Mucosa of descending colon (tissue), 3 donors: ENCODE measurements around the gene E4F1. TPM values are rescaled to one million over a fixed set of nuclear protein-coding genes. Genes with fewer than 3 reads are reported as not detected.

ENCODE experiments used
- ATAC-seq: fragments of 200-7000 bp; cut with Tn5 transposase; one replicate; pipeline ENCODE4 v1.9.1; 2020; ENCODE audit warnings: mild to moderate bottlenecking, moderate library complexity
- DNase-seq, 3 donors: peaks; one replicate each; pipeline ENCODE4 v3.0.0-alpha.2; 2020
- H3K36me3 ChIP-seq: fragments of 200-600 bp; one replicate; pipeline ENCODE4 v1.8.0; 2021; ENCODE audit warnings: low read depth, mild to moderate bottlenecking
- H3K4me1 ChIP-seq: fragments of 200-600 bp; one replicate; pipeline ENCODE4 v1.8.0; 2021; ENCODE audit warnings: low read depth, mild to moderate bottlenecking
- H3K4me3 ChIP-seq: fragments of 200-600 bp; one replicate; pipeline ENCODE4 v1.8.0; 2021; ENCODE audit warnings: mild to moderate bottlenecking
- H3K9me3 ChIP-seq: fragments of 200-600 bp; one replicate; pipeline ENCODE4 v1.8.0; 2021; ENCODE audit warnings: mild to moderate bottlenecking
- CTCF ChIP-seq: fragments of 200-600 bp; IDR thresholded peaks from one replicate; pipeline ENCODE4 v1.8.0; 2022; ENCODE audit warnings: antibody characterized with exemption, mild to moderate bottlenecking
- intact Hi-C, 2 donors: fragments of 100-400 bp; cut with DNase I in 1 of 2; cut with micrococcal nuclease in 1 of 2; formaldehyde crosslinking; loops; one replicate each; pipeline versions ENCODE4 v1.11.0 to v1.11.1; 2022; cut with DNase I, micrococcal nuclease
- total RNA-seq, 3 donors: library from RNA; stranded (reverse); fragmentation: NEBNext Ultra II Directional in 2 of 3; extraction: Animal tissue kit (Norgen Biotek cat#: 25700) in 2 of 3; gene quantifications; one replicate each; pipeline versions ENCODE4 v1.2.1 to v1.2.4, GENCODE V29; 2021 to 2023
- donor health status: DM: no; HTN: no; CAD: no; lungs with moderate emphysema.
- donor health status: DM: no; HTN: no; CAD: no.
- donor health status: DM: no; HTN: yes; CAD: no.

The E4F1 gene
- total RNA-seq, 3 donors from 2014 or later: 23.5 to 28.3 (median 24.2) TPM

GRCh38 chr16:2190002-2190658 lies 33.3 kb upstream of the E4F1 start:
- H3K4me3 ChIP-seq: no peak overlapping the region
- H3K4me1 ChIP-seq: peaks cover 2% of the 10 kb centered on the region
- DNase-seq (no peak), ATAC-seq (no peak)
- no peak for TF ChIP-seq CTCF
- no peaks in the 10 kb centered on the region for H3K9me3 ChIP-seq
- intact Hi-C loops: no loop called here
- no peaks in the 10 kb centered on the region for H3K36me3 ChIP-seq

- Histone ChIP-seq H3K9me3 (no peaks in the 10 kb centered on the region), H3K4me3 (no peak overlapping the region), H3K36me3 (no peaks in the 10 kb centered on the region), H3K4me1 (peaks cover 9% of the 10 kb centered on the region)
- ATAC-seq: no peak
- no peak for DNase-seq
- intact Hi-C loops: no loop called here
- TF ChIP-seq CTCF: no peak
Measured at GRCh38 chr16:2190659-2191445, 32.5 kb upstream of the E4F1 start.

GRCh38 chr16:2191446-2191706 lies 32.0 kb upstream of the E4F1 start:
- Histone ChIP-seq H3K36me3 (no peaks in the 10 kb centered on the region), H3K4me1 (peaks cover 12% of the 10 kb centered on the region), H3K9me3 (no peaks in the 10 kb centered on the region), H3K4me3 (no peak overlapping the region)
- DNase-seq (no peak), ATAC-seq (no peak)
- no peak for TF ChIP-seq CTCF
- intact Hi-C loops: no loop called here

GRCh38 chr16:2194166-2194834 lies 29.1 kb upstream of the E4F1 start:
- intact Hi-C loops: no loop called here
- no peak for TF ChIP-seq CTCF
- H3K9me3 ChIP-seq: no peaks in the 10 kb centered on the region
- no peak for ATAC-seq
- DNase-seq: no peak
- no peaks in the 10 kb centered on the region for H3K36me3 ChIP-seq
- peaks cover 14% of the 10 kb centered on the region for H3K4me1 ChIP-seq
- H3K4me3 ChIP-seq: no peak overlapping the region

GRCh38 chr16:2194852-2195321 lies 28.5 kb upstream of the E4F1 start:
- H3K4me3 ChIP-seq: no peak overlapping the region
- H3K9me3 ChIP-seq: no peaks in the 10 kb centered on the region
- peak in 2 of 3 donors; percentile 55 to 79 for DNase-seq
- H3K36me3 ChIP-seq: no peaks in the 10 kb centered on the region
- no peak for TF ChIP-seq CTCF
- peaks cover 14% of the 10 kb centered on the region for H3K4me1 ChIP-seq
- intact Hi-C loops: no loop called here
- peak; percentile 86 for ATAC-seq
